Stimulated activated CD8-positive, alpha-beta memory T cell treated with anti-CD3 and anti-CD28 coated beads, Interleukin-12 subunit alpha, Interleukin-12 subunit beta, amount 100 ng/mL, for 24 hours (primary cell): ENCODE results near the gene EVX1.
A peak's percentile ranks its signal among the peaks of the same experiment; 100 is the strongest.

Source experiments
- DNase-seq: peaks from one replicate; pipeline ENCODE4 v3.0.0-alpha.2; 2020; ENCODE audit errors: extremely low read depth

The EVX1 gene

DNA sequence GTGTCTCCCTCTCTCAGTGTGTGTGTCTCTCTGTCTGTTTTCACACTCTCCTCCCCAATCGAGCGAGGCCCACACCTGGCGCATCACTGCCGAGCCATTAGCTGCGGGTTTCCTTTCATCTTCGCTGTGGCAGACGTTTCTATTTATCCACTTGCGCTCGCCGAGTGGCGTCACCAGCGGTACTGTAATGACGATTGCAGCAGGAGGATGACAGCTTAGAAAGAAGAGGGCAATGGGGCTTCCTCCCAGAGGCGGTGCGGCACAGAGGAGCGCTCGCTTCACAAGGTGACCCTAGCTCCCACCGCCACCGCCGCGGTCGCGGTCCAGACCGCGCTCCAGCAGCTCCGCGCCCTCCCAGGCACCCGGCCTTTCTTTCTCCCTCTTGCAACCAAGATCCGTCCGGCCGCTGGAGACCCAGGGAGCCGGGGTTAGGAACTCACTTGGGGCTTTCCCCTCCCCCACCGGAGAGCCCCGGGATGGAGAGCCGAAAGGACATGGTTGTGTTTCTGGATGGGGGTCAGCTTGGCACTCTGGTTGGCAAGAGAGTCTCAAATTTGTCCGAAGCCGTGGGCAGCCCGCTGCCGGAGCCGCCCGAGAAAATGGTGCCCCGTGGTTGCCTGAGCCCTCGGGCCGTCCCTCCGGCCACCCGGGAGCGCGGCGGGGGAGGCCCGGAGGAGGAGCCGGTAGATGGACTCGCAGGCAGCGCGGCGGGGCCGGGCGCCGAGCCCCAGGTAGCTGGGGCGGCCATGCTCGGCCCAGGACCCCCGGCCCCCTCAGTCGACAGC lies at the start of gene EVX1:
Gene EVX1, plus strand, starts transcription at position 248 of the 785 bp plus-strand sequence. Its CDS starts 229 bp downstream, at position 477.
- DNase-seq, result no peak

DNA sequence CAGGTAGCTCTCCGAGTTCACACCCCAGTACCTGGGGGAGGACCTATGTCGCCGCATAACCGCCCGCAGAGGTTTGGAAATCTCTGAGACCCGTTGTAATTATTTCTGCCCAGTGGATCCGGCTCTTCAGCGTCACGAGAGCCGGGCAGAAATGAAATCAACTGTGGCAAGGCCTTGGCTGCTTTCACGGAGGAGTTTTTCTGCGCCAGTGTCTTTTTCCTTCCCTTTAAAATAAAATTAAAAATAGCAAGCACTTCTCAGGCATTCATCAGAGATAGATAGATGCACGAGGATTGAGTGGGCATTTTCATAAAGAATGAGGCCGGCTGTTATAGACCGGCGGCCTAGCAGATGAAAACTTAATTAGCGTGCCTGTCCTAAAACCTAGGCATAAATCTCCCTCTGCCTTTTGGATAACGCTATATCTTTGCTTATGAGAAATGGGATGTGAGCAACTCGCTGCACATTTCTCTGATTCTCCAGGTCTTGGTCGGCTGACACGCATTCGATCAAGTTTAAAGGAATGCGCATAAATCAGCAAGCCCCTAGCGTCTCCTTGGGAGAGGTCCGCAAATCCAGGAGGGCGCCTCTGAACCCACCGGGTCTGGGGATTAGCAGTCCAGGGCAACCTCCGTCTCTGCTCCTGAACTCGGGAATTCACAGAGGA lies 49.1 kb upstream of the EVX1 start:
- no peak for DNase-seq

DNA sequence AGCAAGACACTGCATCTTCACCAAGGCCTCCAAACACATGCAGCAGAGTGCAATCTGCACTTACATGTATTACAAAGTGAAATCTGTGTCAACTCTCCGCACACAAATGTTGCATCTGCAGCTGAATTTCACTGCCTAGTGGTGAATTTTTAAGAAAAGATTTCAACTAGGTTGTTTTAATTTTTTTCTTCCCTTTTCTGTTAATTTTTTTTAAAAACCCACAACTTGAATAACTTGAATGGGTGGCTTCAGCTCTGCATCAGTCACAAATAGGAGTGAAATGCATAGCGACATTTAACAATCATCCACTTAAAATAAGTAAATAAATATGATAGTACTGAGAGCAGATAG lies 48.6 kb upstream of the EVX1 start:
- no peak for DNase-seq

DNA sequence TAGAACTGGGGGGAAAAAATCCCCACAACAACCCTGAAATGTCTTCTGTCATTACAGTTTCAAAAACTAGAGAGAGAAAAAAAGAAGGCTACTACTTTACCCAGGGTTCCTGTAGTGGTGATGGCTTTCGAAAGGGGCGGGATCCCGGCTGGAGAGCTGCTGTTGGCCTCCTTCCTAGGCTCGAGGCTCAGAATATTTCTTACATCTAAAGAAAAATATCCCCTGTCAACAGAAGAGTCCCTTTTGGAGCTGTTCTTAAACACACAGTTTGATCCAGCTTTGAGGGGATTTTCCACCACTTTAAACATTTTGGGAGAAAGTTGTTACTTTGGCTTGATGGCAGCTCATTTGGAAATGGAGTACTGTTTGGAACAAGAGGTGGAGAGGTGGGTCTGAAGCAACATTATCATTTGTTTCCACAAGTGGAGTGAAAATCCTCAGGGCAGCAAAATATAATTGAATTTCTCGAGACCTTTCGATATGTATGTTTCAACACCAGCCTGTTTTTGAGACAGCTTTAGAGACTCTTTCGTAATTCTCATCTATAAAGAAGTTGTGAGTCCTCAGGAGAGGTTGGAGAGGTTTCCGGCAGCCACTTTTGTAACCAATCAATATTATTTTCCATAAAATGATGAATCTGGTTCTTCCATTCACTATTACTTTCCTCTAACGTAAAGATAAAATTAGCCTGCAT lies 47.8 kb upstream of the EVX1 start:
- no peak for DNase-seq

DNA sequence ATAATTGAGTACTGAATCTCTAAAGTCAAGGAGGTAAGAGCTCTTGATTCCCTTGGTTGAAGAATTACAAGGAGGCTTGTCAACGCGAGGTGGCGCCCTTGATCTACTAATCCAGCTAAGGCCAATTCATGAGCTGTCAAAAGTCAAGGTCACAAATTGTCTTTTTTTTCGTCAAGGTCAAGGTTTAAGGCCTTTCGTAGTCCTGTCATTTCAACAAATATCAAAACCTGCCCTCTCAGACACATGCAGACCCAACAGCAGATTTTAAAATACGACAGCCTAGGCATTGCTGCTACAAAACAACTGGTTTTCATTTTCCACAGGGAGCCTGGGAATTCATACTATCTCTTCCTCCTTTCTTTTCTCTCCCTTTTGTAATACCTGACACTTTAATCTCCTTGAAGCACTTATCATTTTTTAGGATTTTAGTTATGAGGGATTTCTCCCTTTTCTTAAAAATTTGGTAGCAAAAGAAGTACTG lies 46.3 kb upstream of the EVX1 start:
- DNase-seq, result peak; percentile 46

DNA sequence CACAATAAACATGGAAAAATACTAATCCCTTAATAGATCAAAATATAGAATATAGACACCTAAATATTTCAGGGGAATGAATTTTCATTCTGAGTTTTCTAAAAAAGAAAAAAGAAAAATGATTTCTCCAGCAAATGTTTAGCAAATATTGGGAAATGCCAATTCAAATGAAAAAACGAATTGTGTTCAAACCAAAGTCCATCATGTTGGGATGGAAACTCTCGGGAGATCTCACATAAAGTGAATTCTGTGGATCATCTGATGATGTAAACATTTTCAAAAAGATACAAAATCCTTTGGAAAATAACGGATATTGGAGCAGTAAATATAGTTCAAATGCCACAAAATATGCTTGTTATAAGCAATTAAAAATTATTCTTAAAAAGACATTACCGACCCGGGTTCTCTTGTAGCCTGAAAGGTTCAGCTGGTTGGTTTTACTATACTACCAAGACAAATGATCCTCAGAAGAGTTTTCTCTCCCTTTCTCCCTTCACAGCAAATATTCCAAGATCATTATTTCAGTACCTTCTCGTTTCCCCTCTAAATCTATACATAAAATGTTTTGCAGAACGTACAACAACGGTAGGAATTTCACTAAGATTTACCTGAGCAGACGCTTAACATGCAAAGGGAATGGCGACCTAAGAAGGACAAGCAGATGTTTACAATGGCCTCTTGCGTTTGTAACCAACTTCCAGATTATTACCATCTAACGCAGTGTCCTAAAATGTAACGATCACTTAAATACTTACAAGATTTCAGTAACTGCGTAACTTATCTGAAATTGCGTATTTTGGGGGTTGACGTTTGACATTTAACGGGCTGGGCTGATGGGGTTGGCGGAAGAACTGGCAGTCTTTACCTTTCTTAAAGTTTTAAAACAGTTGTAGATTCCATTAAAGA lies 45.2 kb upstream of the EVX1 start:
- no peak for DNase-seq

DNA sequence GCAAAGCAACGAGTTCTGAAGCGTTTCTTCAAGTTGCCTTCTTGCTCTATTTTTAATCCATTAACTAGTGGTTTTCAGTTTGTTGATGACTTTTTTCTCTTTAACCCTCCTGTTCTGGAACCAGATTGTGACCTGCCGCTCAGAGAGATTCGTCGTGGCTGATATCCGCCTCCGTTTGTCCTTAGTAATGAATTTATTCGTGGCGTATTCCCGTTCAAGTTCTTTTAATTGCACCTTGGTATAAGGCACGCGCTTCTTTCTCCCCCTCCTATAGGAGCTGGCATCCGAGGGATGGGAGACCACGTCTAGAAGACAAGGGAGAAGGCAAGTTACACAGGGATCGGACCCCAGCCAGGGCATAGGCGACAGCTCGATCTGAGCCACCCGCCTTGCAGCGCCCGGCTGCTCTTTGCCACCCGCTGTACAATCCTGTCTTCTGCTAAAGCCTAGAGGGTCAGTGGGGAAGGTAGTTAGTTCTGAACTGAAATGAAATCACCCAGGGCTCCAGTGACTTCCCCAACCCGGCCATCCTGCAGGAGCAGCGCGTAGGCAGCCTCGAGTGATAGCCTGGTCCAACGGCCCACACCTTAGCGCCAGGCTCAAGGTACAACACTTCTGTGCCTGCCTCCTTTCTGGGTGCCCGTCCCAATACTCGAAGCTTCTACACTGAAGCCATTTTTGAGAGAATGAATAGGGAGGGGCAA lies 44.3 kb upstream of the EVX1 start:
- DNase-seq, result no peak

DNA sequence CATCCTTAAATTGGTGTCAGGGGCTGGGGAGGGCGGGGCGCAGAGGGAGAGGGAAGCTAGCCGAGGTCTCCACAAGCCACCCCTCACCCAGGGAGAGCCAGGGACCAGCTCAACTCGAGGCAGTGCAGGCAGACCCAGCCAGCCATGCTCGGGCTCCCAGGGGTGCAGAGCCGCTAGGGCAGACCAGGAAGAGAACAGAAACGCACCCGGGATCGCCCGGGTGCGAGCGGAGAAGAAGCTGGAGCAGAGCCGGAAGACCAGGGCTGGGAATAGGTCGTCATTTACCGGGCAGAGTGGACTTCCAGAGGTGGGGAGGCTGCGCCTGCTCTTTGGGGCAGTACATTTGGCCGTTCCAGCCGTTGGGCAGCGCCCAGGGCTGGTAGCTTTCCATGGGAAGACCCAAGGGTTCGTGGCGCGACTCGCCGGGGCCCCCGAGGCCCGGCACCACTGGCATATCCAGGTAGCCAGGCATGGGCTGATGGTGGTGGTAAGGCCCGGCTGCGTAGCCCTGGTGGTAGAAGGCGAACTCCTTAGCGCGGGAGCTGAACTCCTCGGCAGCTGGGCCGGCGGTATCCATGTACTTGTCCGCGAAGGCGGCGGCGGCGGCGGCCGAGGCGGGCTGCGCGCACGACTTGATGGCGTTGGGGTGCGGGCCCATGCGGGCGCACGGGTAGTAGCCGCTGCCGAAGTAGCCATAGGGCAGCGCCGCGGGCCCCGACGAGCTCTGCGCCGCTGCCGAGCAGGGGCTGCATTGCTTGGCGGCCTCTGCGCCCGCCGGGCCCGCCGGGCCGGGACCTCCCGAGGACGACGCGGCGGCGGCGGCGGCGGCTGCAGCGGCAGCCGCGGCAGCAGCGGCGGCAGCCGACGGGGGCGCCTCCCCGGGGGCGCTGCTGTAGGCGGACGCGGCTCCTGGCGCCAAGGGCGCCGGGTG lies 43.5 kb upstream of the EVX1 start:
- DNase-seq, result no peak

DNA sequence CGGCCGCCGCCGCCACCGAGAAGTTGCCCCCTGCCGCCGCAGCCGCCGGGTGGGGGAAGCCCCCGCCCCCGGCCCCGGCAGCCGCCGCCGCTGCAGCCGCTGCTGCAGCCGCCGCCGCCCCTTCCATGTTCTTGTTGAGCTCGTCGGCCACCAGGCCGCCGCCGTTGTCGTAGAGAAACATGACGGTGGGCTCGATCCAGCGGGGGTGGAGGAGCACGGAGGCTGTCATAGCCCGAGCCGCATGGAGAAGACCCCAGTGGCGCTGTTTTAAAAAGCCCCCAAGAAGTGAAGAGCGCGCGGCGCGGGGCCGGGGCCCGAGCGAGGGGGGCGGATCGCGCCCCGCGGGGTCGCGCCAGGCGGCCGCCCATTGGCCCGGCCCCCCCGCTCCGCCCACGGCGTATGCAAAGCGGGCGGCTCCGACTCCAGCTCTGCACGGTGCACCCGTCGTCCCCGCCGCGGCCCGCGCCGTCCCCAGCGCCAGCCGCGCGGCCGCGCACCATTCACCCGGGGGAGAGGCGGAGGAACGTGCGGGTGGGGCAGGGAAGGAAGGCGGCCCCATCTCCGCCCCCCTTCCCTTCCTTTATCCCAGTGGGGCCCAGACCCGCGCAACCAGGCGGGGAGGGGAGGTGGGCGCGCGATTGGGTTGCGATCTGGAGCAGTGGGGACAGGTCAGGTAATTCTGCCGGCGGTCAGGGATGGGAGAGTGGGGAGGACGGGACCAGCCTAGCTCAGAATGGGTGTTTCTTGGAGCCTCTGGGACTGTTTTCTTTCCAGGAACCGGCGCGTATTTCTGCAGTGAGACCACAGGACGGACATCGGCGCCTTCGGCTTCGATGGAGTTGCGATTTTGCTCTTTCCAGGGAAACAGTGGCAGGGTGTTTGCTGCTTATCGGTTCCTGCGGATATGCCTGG lies 42.5 kb upstream of the EVX1 start, which contains the start of gene HOXA13:
Gene HOXA13, minus strand, starts transcription at position 243 of the 912 bp plus-strand sequence. Its CDS starts 14 bp downstream, at position 229.
- no peak for DNase-seq

DNA sequence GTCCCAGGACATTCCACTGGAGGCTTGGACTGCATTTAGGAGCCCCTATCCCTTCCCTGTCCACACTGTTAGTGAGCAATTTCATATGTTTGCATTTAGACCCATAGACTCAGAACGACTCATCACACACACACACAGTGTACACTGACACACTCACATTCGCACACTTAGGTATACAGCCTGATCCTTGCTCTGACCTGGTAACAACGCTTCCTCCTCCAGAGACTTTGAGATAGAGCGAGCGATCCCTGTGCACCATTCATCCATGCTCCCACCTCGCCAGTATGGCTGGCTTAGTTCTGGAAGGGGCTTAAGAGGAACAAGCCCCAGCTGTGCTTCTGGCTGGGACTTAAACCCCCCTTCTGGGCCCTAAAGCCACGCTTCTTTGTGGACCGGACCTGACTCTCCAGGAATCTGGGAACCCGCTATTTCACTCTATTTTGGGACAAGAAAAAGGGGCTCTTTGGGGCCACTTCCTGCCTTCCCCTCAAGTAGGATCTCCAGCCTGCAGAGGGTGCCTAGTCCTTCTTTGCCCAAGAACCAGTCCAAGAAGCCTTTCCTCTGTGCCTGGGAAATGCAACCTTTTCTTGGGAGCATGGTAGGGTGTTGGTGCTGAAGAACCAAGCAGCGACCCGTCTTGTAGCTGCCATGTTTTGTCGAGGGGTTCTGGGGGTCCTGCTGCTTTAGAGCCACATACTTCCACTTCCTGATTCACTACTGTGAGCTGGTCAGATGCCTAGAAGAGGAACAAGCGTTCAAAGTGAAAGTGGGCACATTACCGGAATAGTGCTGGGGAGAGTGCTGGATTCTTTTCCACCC lies 41.6 kb upstream of the EVX1 start:
- no peak for DNase-seq

DNA sequence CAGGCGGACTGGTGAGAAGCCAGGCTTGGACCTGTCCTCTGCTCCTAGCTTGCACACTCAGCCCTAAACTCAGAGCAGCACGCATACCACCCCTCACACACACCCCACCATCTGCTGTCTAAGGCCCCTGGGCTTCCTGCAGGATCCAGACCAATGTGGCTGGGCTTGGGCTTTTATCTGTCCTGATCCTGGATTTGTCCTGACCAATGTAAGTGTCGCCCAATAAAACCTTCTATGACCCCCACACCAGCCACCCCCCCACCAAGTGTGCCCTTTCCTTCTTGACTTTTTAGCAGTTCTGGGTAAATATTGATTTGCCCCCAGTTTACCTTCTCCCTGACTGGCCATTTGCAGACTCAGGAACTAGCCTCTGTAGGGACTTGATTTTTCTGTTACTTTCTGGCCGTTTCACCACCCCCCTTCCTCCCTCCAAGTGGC lies 41.0 kb upstream of the EVX1 start:
- no peak for DNase-seq

DNA sequence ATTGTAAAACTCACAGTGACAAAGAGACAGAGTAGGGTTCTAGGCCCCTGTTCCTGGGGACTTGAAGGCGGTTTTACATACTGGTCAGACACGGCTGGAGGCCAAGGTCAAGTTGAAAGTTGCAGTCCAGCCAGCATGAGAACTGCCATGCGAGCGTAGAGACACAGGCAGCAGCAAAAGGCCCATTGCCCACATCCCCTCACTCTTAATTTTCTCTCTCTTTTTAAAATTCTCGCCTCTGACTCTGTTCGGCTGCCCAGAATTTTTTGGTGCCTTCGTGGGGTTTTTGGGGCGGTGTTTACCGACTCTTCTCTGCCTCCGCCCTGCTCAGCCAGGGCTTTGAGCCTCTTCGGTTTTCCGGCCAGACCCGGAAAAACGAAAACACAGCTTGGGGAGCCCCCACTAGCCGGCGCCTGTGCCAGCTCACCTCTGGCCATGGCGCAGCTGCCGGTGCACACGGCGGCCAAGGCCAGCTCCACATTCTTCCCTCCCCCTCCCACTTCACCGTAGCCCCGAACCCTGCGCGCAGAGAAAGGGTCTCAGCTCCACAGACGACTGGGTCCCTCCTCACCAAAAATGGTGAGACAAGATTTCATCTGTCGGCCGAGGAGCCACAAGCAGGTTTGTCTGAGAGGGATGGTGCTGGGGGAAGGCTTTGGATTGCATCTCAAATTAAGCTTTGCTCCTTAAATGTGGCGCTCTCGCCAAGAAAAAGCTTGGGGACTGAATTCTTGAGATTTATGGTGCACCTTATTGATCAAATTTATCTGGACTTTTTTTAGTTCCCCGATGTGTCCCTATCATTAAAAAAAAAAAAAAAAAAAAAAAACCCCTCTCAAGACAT lies 40.4 kb upstream of the EVX1 start:
- no peak for DNase-seq

DNA sequence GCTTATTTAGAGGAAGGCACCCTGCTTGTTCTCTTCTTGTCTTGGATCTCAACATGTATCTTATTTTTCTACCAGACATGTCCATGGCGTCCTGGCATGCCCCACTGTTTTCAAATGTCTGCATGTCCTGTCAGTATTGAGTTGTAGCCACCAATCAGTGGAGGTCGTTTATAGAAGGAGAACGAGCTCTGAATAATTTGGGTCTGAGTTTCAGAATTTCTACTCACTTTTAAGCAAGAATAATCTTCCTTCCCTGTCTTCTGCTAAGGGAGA lies 39.8 kb upstream of the EVX1 start:
- no peak for DNase-seq

DNA sequence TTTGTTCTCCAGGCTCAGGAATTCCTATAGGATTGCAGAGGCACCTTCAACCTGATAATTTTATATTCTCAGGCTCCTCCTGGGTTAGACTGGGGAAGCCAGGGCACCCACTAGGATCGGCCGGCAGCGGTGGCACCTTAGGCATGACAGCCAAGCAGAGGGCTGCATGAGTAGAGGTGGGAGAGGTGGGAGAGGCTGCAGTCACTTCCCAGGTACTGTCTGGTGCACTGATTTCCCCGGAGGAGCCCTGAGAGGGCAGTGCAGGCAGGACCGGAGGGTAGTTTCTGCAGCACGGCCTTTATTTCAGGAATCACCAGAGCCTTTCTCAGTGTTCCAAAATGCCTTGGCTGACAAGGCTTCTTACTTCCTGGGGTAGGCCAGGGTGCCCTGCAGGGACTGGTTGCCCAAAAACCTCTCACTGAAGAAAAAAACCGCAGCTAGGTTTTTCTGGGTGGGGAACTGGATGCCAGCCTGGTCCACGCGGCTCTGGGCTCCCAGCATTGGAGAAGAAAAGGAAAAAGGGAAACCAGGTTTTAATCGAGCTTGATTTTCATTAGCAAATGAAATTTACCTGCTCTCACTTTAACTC lies 39.1 kb upstream of the EVX1 start:
- no peak for DNase-seq

DNA sequence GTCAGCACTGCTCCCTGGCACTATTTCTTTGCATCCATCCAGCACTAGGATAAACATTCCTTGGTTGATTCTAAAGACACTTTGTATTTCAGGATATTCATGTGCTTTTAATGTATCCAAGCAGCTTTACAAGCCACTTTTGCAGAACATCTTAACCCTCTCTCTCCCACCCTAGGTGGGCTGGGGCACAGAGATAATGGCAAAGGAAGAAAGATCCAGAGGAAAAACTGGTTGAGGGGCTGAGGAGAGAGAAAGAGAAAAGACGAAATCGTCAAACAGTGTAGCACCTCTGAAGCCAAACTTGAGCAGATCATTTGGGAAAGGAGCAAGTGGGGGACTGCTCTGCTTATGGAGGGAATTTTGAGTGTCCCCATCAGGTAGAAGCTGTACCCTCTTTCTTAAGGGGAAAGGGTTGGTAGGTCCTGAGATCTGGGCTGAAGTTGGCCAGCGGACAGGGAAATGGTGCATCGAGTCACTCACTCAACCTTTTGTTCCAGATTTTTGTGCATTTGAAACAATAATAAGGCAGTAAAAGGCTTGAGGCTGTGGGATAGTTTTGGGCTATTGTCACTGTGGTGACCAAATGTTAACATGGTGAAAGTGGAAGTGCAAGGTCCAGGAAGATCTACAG lies 38.5 kb upstream of the EVX1 start:
- no peak for DNase-seq

DNA sequence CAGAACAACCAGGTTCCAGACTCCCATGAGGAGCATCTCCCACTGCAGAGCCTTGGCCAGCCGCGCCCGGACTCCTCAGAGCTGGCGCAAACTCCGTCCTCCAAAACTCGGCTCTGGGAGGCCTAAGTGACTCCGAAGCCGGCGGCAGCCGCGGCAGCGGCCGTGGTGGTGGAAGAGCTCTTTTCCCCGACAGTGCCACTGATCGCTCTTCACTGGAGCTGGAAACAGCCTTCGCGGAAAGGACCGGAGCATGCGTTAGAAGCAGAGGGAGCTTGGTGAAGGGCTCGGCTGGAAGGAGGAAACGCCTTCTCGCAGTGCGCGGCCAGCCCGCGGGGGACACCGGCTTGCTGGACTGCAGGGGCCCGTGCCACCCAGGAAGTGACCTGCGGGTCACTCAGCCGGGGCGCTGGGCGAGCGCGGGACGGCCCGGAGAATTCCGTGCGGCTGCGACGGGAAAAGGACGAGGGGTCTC lies 37.7 kb upstream of the EVX1 start:
- no peak for DNase-seq
